H1 (cell line): Measurements from ENCODE around the gene CXCR1.

Experiments
- CEBPB ChIP-seq: IDR thresholded peaks from 2 replicates; pipeline ENCODE4 v1.6.1; 2012; ENCODE audit warnings: low read depth, low read length
- CTCF ChIP-seq, 3 experiments: IDR thresholded peaks; 1 replicate in 2 of 3; 2 replicates in 1 of 3; pipeline versions ENCODE4 v1.5.1 to v1.6.1; 2011; ENCODE audit warnings: low read length in 3 of 3, mild to moderate bottlenecking in 3 of 3, inconsistent platforms in 2 of 3, low read depth in 1 of 3, moderate library complexity in 1 of 3; ENCODE audit not compliant: insufficient read depth in 1 of 3; ENCODE audit errors: control extremely low read depth in 1 of 3
- POLR2A ChIP-seq, 2 experiments: IDR thresholded peaks; 1 replicate in 1 of 2; 2 replicates in 1 of 2; pipeline ENCODE4 v1.6.1; 2011; ENCODE audit warnings: low read depth in 2 of 2, low read length in 2 of 2, mild to moderate bottlenecking in 2 of 2; ENCODE audit errors: control extremely low read depth in 1 of 2

- TF ChIP-seq POLR2A (IDR thresholded peaks at IDR 0.05; ENCODE audit: control extremely low read depth in 1 of 2, low read depth in 2 of 2, low read length in 2 of 2) (no peak), CEBPB (no peak), CTCF (IDR thresholded peaks at IDR 0.05; ENCODE audit: control extremely low read depth in 1 of 3, insufficient read depth in 1 of 3, low read depth in 1 of 3, low read length in 3 of 3) (no peak)
These were observed 3.2 kb upstream of the CXCR1 start for GRCh38 chr2:218169757-218170546.
